AG20443 (cell line): Measurements from ENCODE around the gene AFP.

ENCODE experiments used
- DNase-seq: peaks from one replicate; pipeline ENCODE4 v3.0.0; 2012; ENCODE audit warnings: low spot score, mixed read lengths

Gene AFP

GRCh38 chr4:73414936-73415271, 21.1 kb upstream of the AFP start:
- DNase-seq = no peak

- no peak for DNase-seq
These were observed 20.2 kb upstream of the AFP start for GRCh38 chr4:73415807-73416238.

GRCh38 chr4:73416423-73417087, 19.5 kb upstream of the AFP start:
- no peak for DNase-seq

- DNase-seq = no peak
These were observed 18.7 kb upstream of the AFP start for GRCh38 chr4:73417342-73417741.

- no peak for DNase-seq
These were observed 18.0 kb upstream of the AFP start for GRCh38 chr4:73417973-73418372.

GRCh38 chr4:73418677-73419076, 17.3 kb upstream of the AFP start:
- DNase-seq = no peak

GRCh38 chr4:73419106-73420038, 16.6 kb upstream of the AFP start:
- no peak for DNase-seq

- DNase-seq = no peak
These were observed 15.4 kb upstream of the AFP start for GRCh38 chr4:73420615-73421014.

GRCh38 chr4:73421708-73422457, 14.1 kb upstream of the AFP start:
- DNase-seq = no peak

- DNase-seq = no peak
These were observed 13.6 kb upstream of the AFP start for GRCh38 chr4:73422458-73422752.

GRCh38 chr4:73423184-73423583, 12.8 kb upstream of the AFP start:
- DNase-seq = no peak

GRCh38 chr4:73426666-73427065, 9.4 kb upstream of the AFP start:
- no peak for DNase-seq

- DNase-seq = no peak
These were observed 6.9 kb upstream of the AFP start for GRCh38 chr4:73429118-73429517.

GRCh38 chr4:73429826-73430587, 6.0 kb upstream of the AFP start:
- DNase-seq = no peak

GRCh38 chr4:73431813-73432168, 4.2 kb upstream of the AFP start:
- DNase-seq = no peak

GRCh38 chr4:73432169-73433000, 3.6 kb upstream of the AFP start:
- DNase-seq = no peak

GRCh38 chr4:73433140-73433539, 2.9 kb upstream of the AFP start:
- no peak for DNase-seq

- DNase-seq = peak; percentile 20
These were observed 1.7 kb upstream of the AFP start for GRCh38 chr4:73434311-73434710.

- no peak for DNase-seq
These were observed 895 bp downstream of the AFP start for GRCh38 chr4:73436674-73437557.

GRCh38 chr4:73437558-73437956, 1.5 kb downstream of the AFP start:
- no peak for DNase-seq
